Measurements from ENCODE around the gene RAE1.

Gene RAE1

DNA sequence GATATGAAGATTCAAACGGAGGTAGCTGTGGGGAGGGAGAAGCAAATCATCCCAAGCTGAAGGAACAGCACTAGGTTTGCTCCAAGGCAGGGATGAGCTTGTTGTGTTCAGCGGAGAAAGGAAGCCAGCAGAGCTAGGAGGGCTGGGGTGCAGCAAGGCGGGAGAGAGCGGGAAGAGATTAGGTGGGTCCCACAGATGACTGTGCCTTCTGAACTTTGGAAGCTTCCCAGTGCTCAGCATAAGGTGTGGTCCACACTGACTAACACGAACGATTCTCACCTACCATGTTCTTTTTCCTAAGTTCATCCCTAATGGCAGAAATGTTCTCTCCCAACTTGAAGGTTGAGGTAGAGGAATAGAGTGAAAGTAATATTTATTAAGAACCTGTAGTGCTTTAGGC, 1.2 kb downstream of the RAE1 start:
- TF ChIP-seq, protein P1, sequence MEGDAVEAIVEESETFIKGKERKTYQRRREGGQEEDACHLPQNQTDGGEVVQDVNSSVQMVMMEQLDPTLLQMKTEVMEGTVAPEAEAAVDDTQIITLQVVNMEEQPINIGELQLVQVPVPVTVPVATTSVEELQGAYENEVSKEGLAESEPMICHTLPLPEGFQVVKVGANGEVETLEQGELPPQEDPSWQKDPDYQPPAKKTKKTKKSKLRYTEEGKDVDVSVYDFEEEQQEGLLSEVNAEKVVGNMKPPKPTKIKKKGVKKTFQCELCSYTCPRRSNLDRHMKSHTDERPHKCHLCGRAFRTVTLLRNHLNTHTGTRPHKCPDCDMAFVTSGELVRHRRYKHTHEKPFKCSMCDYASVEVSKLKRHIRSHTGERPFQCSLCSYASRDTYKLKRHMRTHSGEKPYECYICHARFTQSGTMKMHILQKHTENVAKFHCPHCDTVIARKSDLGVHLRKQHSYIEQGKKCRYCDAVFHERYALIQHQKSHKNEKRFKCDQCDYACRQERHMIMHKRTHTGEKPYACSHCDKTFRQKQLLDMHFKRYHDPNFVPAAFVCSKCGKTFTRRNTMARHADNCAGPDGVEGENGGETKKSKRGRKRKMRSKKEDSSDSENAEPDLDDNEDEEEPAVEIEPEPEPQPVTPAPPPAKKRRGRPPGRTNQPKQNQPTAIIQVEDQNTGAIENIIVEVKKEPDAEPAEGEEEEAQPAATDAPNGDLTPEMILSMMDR (IDR thresholded peaks at IDR 0.05; ENCODE audit: borderline replicate concordance, insufficient read depth, low read depth, low read length) = no peak
- no peak overlapping the region for H3K4me3 ChIP-seq (ENCODE audit: low read depth, low read length)

DNA sequence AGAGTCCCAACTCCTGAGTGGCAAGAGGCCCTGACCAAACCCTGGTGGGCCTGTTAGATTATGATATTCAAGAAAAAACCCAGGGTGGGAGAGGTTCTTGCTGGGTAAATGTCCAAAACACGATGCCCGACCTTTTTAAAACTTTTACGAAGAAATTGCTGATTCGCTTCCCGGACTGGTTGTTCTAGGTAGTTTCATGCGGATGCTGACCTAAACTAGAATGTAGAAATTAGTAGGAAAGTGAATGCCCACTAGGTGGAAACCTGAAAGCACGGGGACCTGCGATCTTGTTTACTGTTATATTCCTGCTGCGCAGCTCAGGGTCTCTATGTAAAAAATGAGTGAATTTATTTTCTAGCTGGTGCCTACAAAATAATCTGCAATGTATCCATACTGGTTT, 2.3 kb downstream of the RAE1 start:
- no peak overlapping the region for H3K4me3 ChIP-seq (ENCODE audit: low read depth, low read length)
- TF ChIP-seq, protein P1 (IDR thresholded peaks at IDR 0.05; ENCODE audit: borderline replicate concordance, insufficient read depth, low read depth, low read length) = no peak

DNA sequence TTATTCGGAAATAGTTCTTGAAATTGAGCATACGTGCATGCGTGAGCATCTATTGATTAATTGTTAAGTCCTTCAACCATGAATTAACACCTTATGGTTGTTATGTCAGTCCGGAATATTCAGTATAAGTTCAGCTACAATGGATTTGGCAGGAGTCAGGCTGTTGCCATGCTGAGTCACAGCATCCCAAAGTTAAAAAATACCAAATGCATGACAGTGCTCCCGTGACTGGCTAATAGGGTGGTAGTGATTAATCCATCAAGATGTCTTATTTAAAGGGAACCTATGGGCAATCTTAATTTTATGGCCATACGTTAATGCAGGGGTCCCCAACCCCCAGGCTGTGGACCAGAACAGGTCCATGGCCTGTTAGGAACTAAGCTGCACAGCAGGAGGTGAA, 10.5 kb downstream of the RAE1 start:
- H3K4me3 ChIP-seq (ENCODE audit: low read depth, low read length) = no peak overlapping the region
- TF ChIP-seq, protein P1 (IDR thresholded peaks at IDR 0.05; ENCODE audit: borderline replicate concordance, insufficient read depth, low read depth, low read length) = no peak

DNA sequence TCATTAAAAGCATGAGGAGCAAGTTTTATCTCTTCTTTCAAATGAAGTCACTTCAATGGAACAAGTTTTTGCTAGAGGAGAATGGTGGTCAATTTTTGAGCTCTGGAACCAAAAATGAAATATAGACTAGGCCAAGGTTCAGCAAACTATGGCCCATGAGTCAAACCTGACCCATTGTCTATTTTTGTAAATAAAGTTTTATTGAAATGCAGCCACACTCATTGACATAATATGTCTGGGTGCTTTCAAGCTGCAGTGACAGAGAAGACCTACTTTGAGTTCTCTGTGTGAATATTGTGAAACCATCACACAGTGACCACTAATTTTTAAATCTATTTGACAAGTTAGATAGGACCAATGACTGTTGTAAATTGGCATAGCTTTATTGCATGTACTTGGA, 13.4 kb downstream of the RAE1 start:
- TF ChIP-seq, protein P1 (IDR thresholded peaks at IDR 0.05; ENCODE audit: borderline replicate concordance, insufficient read depth, low read depth, low read length) = no peak
- no peak overlapping the region for H3K4me3 ChIP-seq (ENCODE audit: low read depth, low read length)

DNA sequence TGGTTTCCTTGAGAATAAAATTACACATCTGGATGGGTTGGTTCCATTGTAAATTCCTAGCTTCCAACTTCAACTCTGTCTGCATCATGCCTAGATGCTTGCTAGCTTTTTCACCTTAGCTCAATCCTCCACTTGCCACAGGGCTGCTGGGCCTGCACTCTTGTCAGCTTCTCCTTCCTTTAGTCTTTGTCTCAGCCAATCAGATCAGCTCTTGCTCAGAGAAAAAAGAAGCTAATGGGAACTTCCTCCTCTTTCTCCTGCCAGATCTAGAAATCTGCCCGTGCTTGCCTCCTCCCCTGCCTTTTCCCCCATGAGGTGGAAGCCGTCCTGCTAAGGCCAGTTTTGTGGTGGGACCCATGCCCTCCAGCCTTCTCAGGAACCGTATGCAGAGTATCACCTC, 18.5 kb downstream of the RAE1 start:
- H3K4me3 ChIP-seq (ENCODE audit: low read depth, low read length) = no peak overlapping the region
- TF ChIP-seq, protein P1 (IDR thresholded peaks at IDR 0.05; ENCODE audit: borderline replicate concordance, insufficient read depth, low read depth, low read length) = no peak

DNA sequence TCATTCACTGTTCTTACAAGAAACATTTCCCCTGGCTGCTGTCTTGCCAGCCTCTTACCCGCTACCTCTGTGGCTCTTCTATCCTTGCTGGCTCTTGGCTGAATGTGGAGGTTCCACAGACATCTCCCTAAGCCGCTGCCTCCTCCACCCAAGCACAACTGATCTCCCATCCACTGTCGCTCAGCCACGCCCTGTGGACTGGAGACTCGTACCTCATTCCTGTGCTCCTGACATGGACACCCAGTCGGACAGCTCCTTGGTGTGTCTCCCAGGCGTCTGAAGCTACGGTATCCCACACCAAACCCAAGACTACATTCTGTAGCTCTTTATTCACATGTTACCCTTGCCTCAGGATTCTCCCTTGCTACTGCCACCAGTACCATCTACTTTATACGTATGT, 19.3 kb downstream of the RAE1 start:
- TF ChIP-seq, protein P1 (IDR thresholded peaks at IDR 0.05; ENCODE audit: borderline replicate concordance, insufficient read depth, low read depth, low read length) = no peak
- no peak overlapping the region for H3K4me3 ChIP-seq (ENCODE audit: low read depth, low read length)

DNA sequence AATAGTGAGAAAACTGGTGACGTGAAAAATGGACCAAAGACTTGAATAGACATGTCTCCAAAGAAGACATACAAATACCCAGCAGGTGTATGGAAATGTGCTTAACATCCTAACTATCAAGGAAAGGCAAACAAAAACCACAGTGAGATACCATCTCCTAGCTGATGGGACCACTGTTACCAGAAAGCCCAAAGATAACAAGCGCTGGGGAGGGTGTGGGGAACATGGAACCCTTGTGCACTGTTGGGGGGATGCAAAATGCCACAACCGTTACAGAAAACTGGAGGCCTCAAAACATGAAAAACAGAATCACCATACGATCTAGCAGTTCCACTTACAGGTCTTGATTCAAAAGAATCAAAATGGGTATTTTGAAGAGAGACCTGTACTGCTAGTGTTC, 20.3 kb downstream of the RAE1 start:
- TF ChIP-seq, protein P1 (IDR thresholded peaks at IDR 0.05; ENCODE audit: borderline replicate concordance, insufficient read depth, low read depth, low read length) = no peak
- no peak overlapping the region for H3K4me3 ChIP-seq (ENCODE audit: low read depth, low read length)
